ENCODE data around the gene ADAMTSL1.

- TF ChIP-seq BHLHE40 (IDR thresholded peaks at IDR 0.05; ENCODE audit: low read length) (no peak), CTCF (CRISPR knock-in tag; IDR thresholded peaks at IDR 0.05) (no peak), MAFG (CRISPR knock-in tag; IDR thresholded peaks at IDR 0.05) (no peak), JUND (CRISPR knock-in tag; IDR thresholded peaks at IDR 0.05) (no peak), ZFP1 (CRISPR knock-in tag; IDR thresholded peaks at IDR 0.05) (no peak), GZF1 (CRISPR knock-in tag; IDR thresholded peaks at IDR 0.05) (no peak), USF2 (IDR thresholded peaks at IDR 0.05; ENCODE audit: low read depth, low read length) (no peak), USF2 (CRISPR knock-in tag; IDR thresholded peaks at IDR 0.05; ENCODE audit: borderline replicate concordance) (no peak), ATF4 (CRISPR knock-in tag; IDR thresholded peaks at IDR 0.05) (no peak)
Observed at GRCh38 chr9:18684593-18685317, 210.8 kb downstream of the ADAMTSL1 start.

All from HepG2 (cell line).